ENCODE results near the gene FBXL13.
"Not testable (repeated sequence)": the region's sequence is repeated elsewhere in the genome, so short reads cannot be mapped to it uniquely, and the experiment has no call there.

Gene FBXL13

DNA sequence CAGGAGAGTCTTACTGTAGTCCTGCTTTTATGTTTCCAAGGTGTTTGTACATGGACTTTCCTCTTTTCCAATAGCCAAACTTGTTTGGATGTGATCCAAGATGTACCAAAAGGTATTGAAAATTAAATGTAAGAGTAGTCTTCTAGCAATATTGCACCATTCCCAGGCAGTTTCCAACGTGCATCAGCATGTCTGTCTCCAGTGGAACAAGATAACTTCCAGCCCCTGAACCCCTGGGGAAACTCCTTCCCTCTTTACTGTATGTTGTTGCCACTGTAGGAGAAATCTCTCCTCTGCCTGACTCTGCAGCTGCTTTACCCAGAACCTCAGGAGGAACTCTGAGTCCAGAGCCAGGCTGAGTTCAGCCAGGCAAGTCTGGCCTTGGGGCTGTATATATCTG lies 18.8 kb upstream of the FBXL13 start:
- Histone ChIP-seq H3K4me3 (ENCODE audit: low read depth, low read length) (no peak overlapping the region), H3K27me3 (ENCODE audit: insufficient read depth, low read depth, severe bottlenecking) (no peaks in the 10 kb centered on the region), H3K27ac (no peak overlapping the region), H3K9me3 (ENCODE audit: severe bottlenecking) (peaks cover 2% of the 10 kb centered on the region), H3K36me3 (peaks cover 13% of the 10 kb centered on the region)
- TF ChIP-seq, protein P1, sequence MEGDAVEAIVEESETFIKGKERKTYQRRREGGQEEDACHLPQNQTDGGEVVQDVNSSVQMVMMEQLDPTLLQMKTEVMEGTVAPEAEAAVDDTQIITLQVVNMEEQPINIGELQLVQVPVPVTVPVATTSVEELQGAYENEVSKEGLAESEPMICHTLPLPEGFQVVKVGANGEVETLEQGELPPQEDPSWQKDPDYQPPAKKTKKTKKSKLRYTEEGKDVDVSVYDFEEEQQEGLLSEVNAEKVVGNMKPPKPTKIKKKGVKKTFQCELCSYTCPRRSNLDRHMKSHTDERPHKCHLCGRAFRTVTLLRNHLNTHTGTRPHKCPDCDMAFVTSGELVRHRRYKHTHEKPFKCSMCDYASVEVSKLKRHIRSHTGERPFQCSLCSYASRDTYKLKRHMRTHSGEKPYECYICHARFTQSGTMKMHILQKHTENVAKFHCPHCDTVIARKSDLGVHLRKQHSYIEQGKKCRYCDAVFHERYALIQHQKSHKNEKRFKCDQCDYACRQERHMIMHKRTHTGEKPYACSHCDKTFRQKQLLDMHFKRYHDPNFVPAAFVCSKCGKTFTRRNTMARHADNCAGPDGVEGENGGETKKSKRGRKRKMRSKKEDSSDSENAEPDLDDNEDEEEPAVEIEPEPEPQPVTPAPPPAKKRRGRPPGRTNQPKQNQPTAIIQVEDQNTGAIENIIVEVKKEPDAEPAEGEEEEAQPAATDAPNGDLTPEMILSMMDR (IDR thresholded peaks at IDR 0.05; ENCODE audit: low read depth, low read length), result no peak
- DNase-seq, result no peak

DNA sequence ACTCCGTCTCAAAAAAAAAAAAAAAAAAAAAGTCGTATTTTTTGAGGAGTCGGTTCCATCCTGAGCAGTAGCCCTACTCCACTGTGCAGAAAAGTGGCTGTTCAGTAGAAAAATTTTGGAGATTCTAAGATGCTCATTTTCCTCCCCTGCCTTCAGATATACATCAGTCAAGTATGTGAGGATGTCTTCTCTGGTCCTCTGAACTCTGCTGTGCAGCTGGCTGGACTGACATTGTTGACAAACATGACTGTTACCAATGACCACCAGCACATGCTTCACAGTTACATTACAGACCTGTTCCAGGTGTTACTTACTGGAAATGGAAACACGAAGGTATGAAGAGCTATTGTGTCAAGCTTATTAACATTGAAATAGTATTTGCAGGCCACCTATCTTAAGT lies 17.7 kb upstream of the FBXL13 start:
- H3K27ac ChIP-seq; H3K9me3 ChIP-seq (ENCODE audit: severe bottlenecking); DNase-seq; H3K27me3 ChIP-seq (ENCODE audit: insufficient read depth, low read depth, severe bottlenecking); H3K4me3 ChIP-seq (ENCODE audit: low read depth, low read length): not testable (repeated sequence)
- H3K36me3 ChIP-seq, result peaks cover 13% of the 10 kb centered on the region

DNA sequence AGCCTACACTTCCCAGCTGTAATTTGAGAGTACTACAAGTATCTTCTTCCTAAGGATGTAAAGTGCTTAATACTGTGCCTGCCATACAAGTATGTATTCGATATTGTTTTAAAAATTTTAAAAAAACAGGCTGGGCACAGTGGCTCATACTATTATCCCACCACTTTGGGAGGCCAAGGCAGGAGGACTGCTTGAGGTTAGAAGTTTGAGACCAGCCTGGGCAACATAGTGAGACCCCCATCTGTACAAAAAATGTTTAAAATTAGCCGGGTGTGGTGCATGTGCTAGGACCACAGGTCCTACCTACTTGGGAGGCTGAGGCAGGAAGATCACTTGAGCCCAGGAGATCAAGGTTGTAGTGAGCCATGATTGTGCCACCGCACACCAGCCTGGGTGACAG lies 8.6 kb upstream of the FBXL13 start:
- DNase-seq, result no peak
- Histone ChIP-seq H3K9me3 (ENCODE audit: severe bottlenecking) (no peaks in the 10 kb centered on the region), H3K27ac (no peak overlapping the region), H3K36me3 (peaks cover 24% of the 10 kb centered on the region), H3K27me3 (ENCODE audit: insufficient read depth, low read depth, severe bottlenecking) (no peaks in the 10 kb centered on the region), H3K4me3 (ENCODE audit: low read depth, low read length) (no peak overlapping the region)
- TF ChIP-seq, protein P1 (IDR thresholded peaks at IDR 0.05; ENCODE audit: low read depth, low read length), result no peak

DNA sequence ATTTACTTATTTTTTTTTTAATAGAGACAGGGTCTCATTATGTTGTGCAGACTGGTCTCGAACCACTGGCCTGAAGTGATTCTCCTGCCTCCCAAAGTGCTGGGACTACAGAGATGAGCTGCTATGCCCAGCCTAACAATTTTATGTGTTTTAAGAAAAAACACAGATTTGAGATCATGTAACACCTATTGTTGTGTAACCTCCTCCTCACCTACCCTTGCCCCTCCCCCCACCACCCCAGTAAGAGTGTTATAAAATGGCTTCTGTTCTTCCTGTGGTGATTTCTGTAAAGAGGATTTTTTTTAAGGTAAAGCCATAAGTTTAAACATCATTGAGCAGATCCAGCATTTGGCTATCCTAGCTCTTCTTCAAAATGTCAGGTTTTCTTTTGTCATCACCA lies 7.9 kb upstream of the FBXL13 start:
- H3K36me3 ChIP-seq, result peaks cover 23% of the 10 kb centered on the region
- TF ChIP-seq, protein P1 (IDR thresholded peaks at IDR 0.05; ENCODE audit: low read depth, low read length), result no peak
- no peaks in the 10 kb centered on the region for H3K27me3 ChIP-seq (ENCODE audit: insufficient read depth, low read depth, severe bottlenecking)
- H3K9me3 ChIP-seq (ENCODE audit: severe bottlenecking), result no peaks in the 10 kb centered on the region
- DNase-seq, result no peak
- H3K27ac ChIP-seq, result no peak overlapping the region
- H3K4me3 ChIP-seq (ENCODE audit: low read depth, low read length), result no peak overlapping the region

DNA sequence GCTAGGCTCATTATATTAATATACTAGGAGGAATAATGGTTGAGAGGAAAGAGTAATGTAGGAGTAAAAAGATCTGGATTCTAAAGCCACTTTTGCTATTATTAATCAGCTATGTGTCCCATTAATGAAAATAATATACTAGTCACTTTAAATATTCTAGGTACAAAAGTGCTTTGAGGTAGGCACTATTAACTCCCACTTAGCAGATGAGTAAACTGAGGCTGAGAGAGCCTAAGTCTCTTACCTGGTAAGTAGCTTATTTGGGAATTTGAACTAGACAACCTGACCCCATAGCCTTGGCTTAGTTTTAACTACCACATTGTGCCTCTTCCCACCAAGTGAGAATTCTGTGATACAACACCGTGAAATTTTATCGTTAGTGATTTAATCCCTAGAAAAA lies 6.3 kb upstream of the FBXL13 start:
- TF ChIP-seq, protein P1 (IDR thresholded peaks at IDR 0.05; ENCODE audit: low read depth, low read length), result no peak
- H3K27ac ChIP-seq, result no peak overlapping the region
- no peak overlapping the region for H3K4me3 ChIP-seq (ENCODE audit: low read depth, low read length)
- H3K9me3 ChIP-seq (ENCODE audit: severe bottlenecking), result no peaks in the 10 kb centered on the region
- no peak for DNase-seq
- H3K36me3 ChIP-seq, result peaks cover 19% of the 10 kb centered on the region
- no peaks in the 10 kb centered on the region for H3K27me3 ChIP-seq (ENCODE audit: insufficient read depth, low read depth, severe bottlenecking)

DNA sequence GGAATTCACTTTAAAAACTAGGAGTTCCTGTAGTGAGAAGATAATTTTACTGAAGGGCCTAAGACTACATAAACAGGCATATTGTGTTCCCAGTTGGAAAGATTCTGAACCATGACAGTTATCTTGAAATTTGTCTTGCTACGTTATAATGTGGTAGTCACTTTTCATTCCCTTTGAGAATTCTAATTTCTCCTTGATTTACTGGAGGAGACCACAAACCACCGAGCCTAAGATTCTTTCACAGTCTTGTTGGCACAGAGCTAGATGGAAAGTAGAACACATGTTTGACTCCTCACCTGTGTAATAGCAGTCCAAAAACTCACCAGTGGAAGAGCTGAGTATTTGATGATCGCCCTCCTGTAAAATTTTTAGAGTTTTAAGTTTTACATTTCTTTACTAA lies 5.2 kb upstream of the FBXL13 start:
- Histone ChIP-seq H3K4me3 (ENCODE audit: low read depth, low read length) (no peak overlapping the region), H3K36me3 (peaks cover 16% of the 10 kb centered on the region), H3K27me3 (ENCODE audit: insufficient read depth, low read depth, severe bottlenecking) (no peaks in the 10 kb centered on the region), H3K9me3 (ENCODE audit: severe bottlenecking) (no peaks in the 10 kb centered on the region), H3K27ac (no peak overlapping the region)
- TF ChIP-seq, protein P1 (IDR thresholded peaks at IDR 0.05; ENCODE audit: low read depth, low read length), result no peak
- DNase-seq, result no peak

DNA sequence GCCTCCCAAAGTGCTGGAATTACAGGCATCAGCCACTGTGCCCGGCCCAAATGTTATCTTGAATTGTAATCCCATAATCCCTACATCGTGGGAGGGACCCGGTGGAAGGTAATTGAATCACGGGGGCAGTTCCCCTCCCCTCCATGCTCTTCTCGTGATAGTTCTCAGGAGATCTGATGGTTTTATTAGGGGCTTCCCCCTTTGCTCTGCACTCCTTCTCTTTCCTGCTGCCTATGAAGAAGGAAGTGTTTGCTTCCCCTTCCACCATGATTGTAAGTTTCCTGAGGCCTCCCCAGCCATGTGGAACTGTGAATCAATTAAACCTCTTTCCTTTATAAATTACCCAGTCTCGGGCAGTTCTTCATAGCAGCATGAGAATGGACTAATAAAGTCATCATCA lies 3.6 kb upstream of the FBXL13 start:
- H3K27me3 ChIP-seq (ENCODE audit: insufficient read depth, low read depth, severe bottlenecking); DNase-seq; H3K36me3 ChIP-seq; H3K27ac ChIP-seq; H3K9me3 ChIP-seq (ENCODE audit: severe bottlenecking); H3K4me3 ChIP-seq (ENCODE audit: low read depth, low read length): not testable (repeated sequence)
